Sigmoid colon (tissue), 4 donors: ENCODE results near the gene CCND3.

Source experiments
- EP300 ChIP-seq, 4 donors: sonication (generic); formaldehyde crosslinking; IDR thresholded peaks; one replicate each; pipeline ENCODE4 v1.6.1; 2017; ENCODE audit warnings: antibody characterized with exemption in 4 of 4
- TF ChIP-seq, protein P1 (sequence below), 4 experiments: fragments of 450-650 bp in 3 of 4; fragments of 200-600 bp in 1 of 4; IDR thresholded peaks; one replicate each; pipeline ENCODE4 v1.5.1; 2016 to 2019; ENCODE audit warnings: antibody characterized with exemption in 4 of 4, mild to moderate bottlenecking in 3 of 4, moderate library complexity in 2 of 4

GRCh38 chr6:41966961-41967311, 25.3 kb upstream of the CCND3 start:
- TF ChIP-seq EP300 (IDR thresholded peaks at IDR 0.05) = no peak
- TF ChIP-seq, protein P1, sequence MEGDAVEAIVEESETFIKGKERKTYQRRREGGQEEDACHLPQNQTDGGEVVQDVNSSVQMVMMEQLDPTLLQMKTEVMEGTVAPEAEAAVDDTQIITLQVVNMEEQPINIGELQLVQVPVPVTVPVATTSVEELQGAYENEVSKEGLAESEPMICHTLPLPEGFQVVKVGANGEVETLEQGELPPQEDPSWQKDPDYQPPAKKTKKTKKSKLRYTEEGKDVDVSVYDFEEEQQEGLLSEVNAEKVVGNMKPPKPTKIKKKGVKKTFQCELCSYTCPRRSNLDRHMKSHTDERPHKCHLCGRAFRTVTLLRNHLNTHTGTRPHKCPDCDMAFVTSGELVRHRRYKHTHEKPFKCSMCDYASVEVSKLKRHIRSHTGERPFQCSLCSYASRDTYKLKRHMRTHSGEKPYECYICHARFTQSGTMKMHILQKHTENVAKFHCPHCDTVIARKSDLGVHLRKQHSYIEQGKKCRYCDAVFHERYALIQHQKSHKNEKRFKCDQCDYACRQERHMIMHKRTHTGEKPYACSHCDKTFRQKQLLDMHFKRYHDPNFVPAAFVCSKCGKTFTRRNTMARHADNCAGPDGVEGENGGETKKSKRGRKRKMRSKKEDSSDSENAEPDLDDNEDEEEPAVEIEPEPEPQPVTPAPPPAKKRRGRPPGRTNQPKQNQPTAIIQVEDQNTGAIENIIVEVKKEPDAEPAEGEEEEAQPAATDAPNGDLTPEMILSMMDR (IDR thresholded peaks at IDR 0.05) = no peak
